ENCODE data around the gene PDIK1L.

DNA sequence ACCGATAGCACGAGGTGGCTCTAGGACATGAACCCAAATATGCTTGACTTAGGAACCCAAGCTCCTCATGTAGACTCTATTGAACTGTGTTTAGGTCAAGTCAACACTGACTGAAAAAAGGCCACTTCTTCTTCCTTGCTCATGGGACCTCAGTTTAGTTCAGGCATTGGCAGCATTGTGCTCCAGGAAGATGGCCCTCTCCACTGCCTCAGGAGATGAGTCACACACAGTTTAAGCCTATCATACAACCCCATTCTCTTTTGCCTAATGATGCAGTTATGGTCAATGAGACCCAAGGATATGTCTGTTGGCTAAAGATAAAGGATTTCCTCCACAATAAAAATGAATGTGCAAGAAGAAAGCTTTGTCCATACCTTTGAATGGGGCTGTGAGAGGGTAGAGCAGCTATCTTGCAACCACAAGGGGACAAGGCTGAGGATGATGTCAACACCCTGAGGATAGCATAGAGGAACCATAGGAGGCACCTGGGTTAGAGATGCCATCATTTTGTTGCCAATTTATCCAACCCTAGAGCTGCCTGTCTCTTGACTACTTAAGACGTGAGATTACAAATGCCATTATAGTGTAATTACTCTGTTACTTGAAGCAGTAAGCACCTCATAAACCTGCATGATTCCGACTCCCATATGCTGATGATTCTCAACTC, 41.2 kb upstream of the PDIK1L start:
- TF ChIP-seq POLR2A (IDR thresholded peaks at IDR 0.05) = no peak
- TF ChIP-seq CTCF (IDR thresholded peaks at IDR 0.05) = no peak
- TF ChIP-seq POLR2AphosphoS5 (IDR thresholded peaks at IDR 0.05) = no peak
